Thyroid gland (tissue), 4 donors: ENCODE data around the gene PREX1. TPM values are rescaled to one million over a fixed set of nuclear protein-coding genes. Genes with fewer than 3 reads are reported as not detected.

Experiments
- DNase-seq, 2 donors: peaks; one replicate each; pipeline ENCODE4 v3.0.0-alpha.2; 2019
- H3K27ac ChIP-seq, 3 donors: fragments of 200-600 bp; sonication (generic); 1 replicate in 2 of 3; 2 replicates in 1 of 3; pipeline ENCODE4 v1.5.1; 2016 to 2019; ENCODE audit warnings: mild to moderate bottlenecking in 1 of 3, moderate library complexity in 1 of 3
- H3K27me3 ChIP-seq: fragments of 200-600 bp; sonication (generic); one replicate; pipeline ENCODE4 v1.5.1; 2019
- H3K36me3 ChIP-seq, 2 donors: fragments of 200-600 bp; sonication (generic); one replicate each; pipeline ENCODE4 v1.5.1; 2016 to 2019
- H3K4me1 ChIP-seq, 2 donors: fragments of 200-600 bp; sonication (generic); one replicate each; pipeline ENCODE4 v1.5.1; 2017 to 2019
- H3K4me3 ChIP-seq, 3 donors: fragments of 200-600 bp; sonication (generic); replicated peaks in 1 of 3; 1 replicate in 2 of 3; 2 replicates in 1 of 3; pipeline ENCODE4 v1.5.1; 2016; ENCODE audit warnings: mild to moderate bottlenecking in 1 of 3
- H3K9me3 ChIP-seq: fragments of 200-600 bp; sonication (generic); one replicate; pipeline ENCODE4 v1.5.1; 2017
- CTCF ChIP-seq, 6 experiments: fragments of 200-600 bp in 3 of 6; fragments of 450-650 bp in 3 of 6; sonication (generic) in 3 of 6; IDR thresholded peaks; one replicate each; pipeline ENCODE4 v1.5.1; 2016 to 2019; ENCODE audit warnings: antibody characterized with exemption in 6 of 6, mild to moderate bottlenecking in 2 of 6, inconsistent platforms in 1 of 6, moderate library complexity in 1 of 6
- POLR2A ChIP-seq, 2 donors: fragments of 450-650 bp; IDR thresholded peaks; one replicate each; pipeline ENCODE4 v1.6.1; 2017; ENCODE audit warnings: antibody characterized with exemption in 2 of 2, mild to moderate bottlenecking in 2 of 2, moderate library complexity in 1 of 2
- WGBS, 2 donors: methylation state at CpG; one replicate each; pipeline ENCODE4 v1.1.5; 2017; 5-methylcytosine and 5-hydroxymethylcytosine counted together
- intact Hi-C: fragments of 100-400 bp; cut with DNase I; formaldehyde crosslinking; loops from one replicate; pipeline ENCODE4 v1.15.1; 2023
- total RNA-seq, 4 donors: library from RNA; depleted of rRNA; stranded (reverse); fragments of >200 nt; gene quantifications; one replicate each; pipeline ENCODE4 v1.2.3, GENCODE V29; 2016

The PREX1 gene
- total RNA-seq, 4 donors from 2014 or later = 10.2 to 42.7 (median 18.7) TPM

- no peaks in the 10 kb centered on the region for H3K9me3 ChIP-seq
- no peak overlapping the region for H3K27ac ChIP-seq
- intact Hi-C loops = no loop called here
- no peak overlapping the region for H3K4me3 ChIP-seq
- peaks cover 0 to 25% of the 10 kb centered on the region in 2 donors for H3K4me1 ChIP-seq
- 87 to 89% methylated on average over 11 of the region's 11 CpGs for WGBS, 2 donors
- TF ChIP-seq CTCF (IDR thresholded peaks at IDR 0.05) (no peak), POLR2A (IDR thresholded peaks at IDR 0.05) (no peak)
- no peak for DNase-seq
- H3K27me3 ChIP-seq = no peaks in the 10 kb centered on the region
- H3K36me3 ChIP-seq = no peaks in the 10 kb centered on the region
Observed at GRCh38 chr20:48724891-48725554, 102.8 kb downstream of the PREX1 start.

- H3K4me3 ChIP-seq = no peak overlapping the region
- no peak overlapping the region for H3K27ac ChIP-seq
- DNase-seq = no peak
- no peaks in the 10 kb centered on the region for H3K36me3 ChIP-seq
- no peaks in the 10 kb centered on the region for H3K27me3 ChIP-seq
- intact Hi-C loops = no loop called here
- H3K9me3 ChIP-seq = no peaks in the 10 kb centered on the region
- WGBS, 2 donors = 78 to 90% methylated on average over 5 of the region's 5 CpGs
- TF ChIP-seq CTCF (IDR thresholded peaks at IDR 0.05) (no peak), POLR2A (IDR thresholded peaks at IDR 0.05) (no peak)
- peaks cover 0 to 25% of the 10 kb centered on the region in 2 donors for H3K4me1 ChIP-seq
Observed at GRCh38 chr20:48724382-48724781, 103.4 kb downstream of the PREX1 start.

- WGBS, 2 donors = 78 to 80% methylated on average over 28 to 29 of the region's 29 CpGs
- intact Hi-C loops = no loop called here
- Histone ChIP-seq H3K36me3 (no peaks in the 10 kb centered on the region), H3K4me1 (peaks cover 0 to 25% of the 10 kb centered on the region in 2 donors), H3K27ac (peak overlapping the region; percentile 10 to 41 (median 17)), H3K9me3 (no peaks in the 10 kb centered on the region), H3K27me3 (no peaks in the 10 kb centered on the region), H3K4me3 (no peak overlapping the region)
- DNase-seq = peak; percentile 9 to 25
- TF ChIP-seq CTCF (IDR thresholded peaks at IDR 0.05) (no peak), POLR2A (IDR thresholded peaks at IDR 0.05) (no peak)
Observed at GRCh38 chr20:48723308-48724264, 104.2 kb downstream of the PREX1 start.

- DNase-seq = peak in 1 of 2 donors; percentile 19
- Histone ChIP-seq H3K9me3 (no peaks in the 10 kb centered on the region), H3K27ac (peak overlapping the region; percentile 10 to 41 (median 36)), H3K4me3 (no peak overlapping the region), H3K36me3 (no peaks in the 10 kb centered on the region), H3K27me3 (no peaks in the 10 kb centered on the region), H3K4me1 (peaks cover 0 to 25% of the 10 kb centered on the region in 2 donors)
- intact Hi-C loops = no loop called here
- TF ChIP-seq CTCF (IDR thresholded peaks at IDR 0.05) (no peak), POLR2A (IDR thresholded peaks at IDR 0.05) (no peak)
- 43 to 73% methylated on average over 7 to 8 of the region's 8 CpGs for WGBS, 2 donors
Observed at GRCh38 chr20:48722737-48723191, 105.0 kb downstream of the PREX1 start.
